NOMO-1 treated with DMSO at 0.1 percent for 48 hours (cell line): ENCODE results near the gene MBOAT2.

Experiments used
- DNase-seq: peaks from one replicate; lab custom pipeline; 2025; ENCODE audit not compliant: unreplicated experiment; lab: John Stamatoyannopoulos, UW

MBOAT2 gene

DNA sequence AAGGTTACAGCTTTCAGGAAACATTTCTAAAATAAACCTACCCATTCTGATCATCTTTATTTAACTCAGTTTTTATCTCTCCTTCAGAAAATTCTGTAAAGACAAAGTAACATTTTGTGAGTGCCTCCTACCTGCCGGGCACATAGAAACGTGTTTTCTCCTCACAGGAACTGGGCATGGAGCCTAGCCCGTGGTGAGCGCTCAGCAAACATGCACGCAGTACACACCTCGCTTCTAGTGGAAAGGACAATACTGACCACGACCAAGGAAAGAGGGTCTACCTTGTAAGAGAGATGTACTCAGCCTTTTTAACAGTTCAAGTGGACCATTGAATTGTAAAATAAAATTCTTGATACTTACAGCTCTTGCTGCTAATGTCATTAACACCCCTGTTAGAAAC lies 141.3 kb downstream of the MBOAT2 start:
- no peak for DNase-seq

DNA sequence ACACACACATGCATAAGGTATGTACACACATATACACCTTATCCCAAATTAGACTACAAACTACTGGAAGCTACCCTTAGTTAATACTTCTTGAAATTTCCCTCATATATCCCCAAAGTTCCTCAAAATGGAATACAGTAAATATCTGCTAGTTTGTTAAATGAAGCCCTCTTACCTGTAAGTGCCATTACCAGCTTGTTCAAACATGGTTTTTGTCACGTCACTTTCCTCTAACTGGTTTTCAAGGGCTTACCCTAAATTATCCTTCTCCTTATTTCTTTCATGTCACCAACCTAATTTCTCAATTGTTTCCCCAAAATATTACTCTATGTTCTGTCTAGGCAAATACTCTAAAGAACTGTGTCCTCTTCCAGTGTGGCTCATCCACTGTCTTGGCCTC lies 141.7 kb downstream of the MBOAT2 start:
- DNase-seq = no peak

DNA sequence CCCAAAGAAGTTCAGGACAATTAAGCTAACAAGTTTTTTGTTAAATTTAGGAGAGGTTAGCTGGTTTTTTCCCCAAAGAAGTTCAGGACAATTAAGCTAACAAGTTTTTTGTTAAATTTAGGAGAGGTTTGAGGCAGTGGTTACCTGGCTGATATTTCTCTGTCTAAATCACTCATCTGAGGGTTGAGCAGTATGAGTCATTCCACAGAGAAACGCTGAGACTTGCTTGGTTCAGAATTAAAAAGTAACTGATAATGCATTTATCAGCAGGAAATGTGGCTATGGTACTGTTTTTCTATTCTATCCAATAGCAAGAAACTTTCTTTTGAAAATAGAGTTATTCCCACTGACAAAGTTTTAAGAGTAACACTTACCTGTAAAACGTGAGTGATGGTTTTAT lies 143.2 kb downstream of the MBOAT2 start:
- DNase-seq = no peak

DNA sequence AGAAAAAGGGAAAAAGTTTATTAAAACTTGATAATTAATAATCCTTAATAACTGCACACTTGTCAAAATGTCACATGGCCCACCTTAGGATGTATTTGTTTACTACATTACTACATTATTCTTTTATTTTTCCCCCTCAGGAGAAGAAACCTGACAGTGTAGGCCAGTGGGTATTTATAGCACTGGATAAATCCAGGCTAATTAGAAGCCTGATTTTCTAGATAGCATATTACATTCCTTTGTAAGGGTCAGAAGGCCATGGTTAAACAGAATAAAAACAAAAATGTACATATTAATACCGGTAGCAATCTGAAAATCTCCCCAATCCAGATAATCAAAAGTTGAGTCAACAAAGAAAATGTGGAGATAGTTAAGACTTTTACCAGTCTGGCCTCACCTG lies 144.6 kb downstream of the MBOAT2 start:
- no peak for DNase-seq

DNA sequence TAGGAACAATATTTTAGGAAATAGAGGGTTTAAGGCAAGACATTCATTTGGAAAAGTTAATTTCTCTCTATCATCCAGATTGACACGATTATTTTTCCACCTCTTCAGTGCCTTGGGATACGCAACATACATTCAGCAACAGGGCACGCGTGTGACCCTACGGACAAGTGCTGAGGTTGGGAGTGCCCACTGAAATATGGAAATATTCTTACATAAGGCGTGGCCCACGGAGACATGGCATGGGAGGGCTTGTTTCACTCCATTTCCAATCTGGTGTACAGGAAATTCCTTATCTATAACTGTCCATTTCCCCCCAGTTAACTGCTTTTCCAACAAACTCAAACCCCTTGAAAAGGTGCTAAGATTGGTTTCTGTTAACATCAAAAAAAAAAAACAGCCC lies 145.2 kb downstream of the MBOAT2 start:
- no peak for DNase-seq

DNA sequence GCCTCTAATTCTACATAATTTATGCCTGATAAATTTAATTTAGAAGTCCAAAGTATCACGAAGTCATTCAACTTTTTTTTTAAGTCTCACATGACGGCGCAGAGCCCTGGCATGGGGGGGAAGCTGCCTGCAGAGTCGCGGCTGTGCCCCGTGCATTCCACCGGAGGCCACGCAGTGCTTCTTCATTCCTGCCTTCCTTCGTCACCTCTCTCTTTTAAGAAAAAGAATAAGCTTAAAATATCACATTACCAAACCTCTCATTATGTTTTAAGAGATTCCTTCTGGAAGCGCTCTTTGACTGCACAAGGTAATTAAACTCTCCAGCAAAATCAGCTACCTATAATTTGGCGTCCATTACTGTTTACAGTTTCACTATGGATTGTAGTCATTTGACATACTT lies 145.8 kb downstream of the MBOAT2 start:
- DNase-seq = no peak

DNA sequence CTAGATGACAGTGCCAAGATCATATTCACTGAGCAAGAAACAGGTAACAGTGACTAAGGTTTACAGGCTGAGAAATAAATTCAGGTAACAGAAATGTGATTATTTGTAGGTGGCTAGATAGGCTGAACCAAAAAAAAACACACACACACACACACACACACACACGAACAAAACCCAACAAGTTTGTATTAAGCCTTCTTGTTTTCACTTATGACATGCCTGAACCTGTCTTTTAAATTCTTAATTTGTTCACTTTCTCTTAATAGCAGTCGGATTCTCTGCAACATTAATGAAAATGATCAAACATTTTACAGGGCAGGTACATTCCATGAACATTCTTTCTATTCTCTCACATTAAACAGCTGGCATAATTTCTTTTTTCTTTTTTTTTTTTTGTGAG lies 147.3 kb downstream of the MBOAT2 start:
- DNase-seq = no peak

DNA sequence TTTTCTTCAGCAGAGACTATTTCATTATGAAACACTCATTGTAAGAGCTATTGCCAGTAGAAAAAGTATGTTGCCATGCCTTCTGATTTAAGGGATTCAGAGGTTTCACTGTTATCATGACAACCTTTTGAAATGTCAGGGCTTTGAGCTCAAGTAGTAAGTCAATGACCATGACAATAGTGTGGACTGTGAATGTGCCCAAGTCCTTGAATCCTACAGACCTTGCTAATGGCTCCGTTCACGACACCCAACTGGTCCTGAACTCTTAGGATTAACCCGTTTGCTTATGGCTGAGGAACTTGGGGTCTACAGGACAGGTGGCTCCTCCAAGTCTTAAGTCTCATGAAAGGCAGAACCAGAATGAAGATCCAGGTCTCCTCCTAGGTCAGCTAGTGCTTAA lies 148.5 kb downstream of the MBOAT2 start:
- DNase-seq = no peak

DNA sequence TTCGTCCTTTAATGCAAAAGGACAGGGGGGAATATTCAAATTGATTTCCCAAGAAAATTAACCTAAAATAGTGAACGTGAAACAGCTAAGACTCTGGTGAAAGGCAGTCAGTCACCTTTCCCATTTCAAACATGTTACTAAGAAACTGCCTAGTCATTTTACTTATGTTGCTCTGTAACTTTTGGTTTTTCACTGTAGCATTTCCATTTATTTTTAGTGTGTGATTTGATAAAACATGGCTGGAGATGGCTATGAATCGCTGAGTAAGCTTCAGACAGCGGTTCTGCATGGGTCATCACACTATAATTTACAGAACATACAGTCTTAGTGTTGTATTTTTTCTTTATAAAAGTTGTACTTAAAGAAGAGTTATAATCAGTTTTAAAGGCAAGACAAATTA lies 150.1 kb downstream of the MBOAT2 start:
- no peak for DNase-seq

DNA sequence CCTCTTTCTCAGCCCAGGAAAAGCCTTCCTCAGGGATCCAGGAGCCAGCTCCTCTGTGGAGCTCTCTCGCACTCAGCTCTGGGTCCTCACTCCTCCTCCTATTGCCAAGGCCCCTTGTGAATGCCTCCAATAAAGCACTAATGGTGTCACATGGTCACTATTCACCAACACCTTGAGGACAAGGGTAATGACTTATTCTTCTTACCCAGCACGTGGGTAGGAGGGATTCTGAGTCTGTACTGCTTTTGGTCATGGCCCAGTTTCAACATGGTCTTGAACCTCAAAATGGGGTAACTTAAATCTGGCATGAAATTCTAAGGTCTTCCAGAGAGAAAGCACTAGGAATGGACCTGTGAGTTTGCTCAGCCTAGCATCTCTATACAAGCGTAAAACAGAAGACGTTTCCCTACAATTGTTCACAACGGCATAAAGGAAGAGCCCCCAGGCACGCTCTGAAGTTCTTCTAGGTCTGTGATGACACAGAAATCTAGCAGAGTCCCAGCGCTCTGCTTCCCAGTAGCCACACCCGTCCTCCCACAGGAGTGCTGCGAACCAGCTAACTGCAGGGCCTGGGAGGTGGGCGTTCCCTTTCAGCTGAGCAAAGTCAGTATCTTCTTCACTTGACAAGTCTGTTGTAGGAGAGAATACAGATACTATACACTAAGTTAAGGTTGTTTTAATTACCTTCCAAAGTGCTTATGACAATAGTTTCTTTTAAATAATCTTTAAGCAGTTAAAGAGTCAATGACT lies 151.5 kb downstream of the MBOAT2 start:
- DNase-seq = no peak

DNA sequence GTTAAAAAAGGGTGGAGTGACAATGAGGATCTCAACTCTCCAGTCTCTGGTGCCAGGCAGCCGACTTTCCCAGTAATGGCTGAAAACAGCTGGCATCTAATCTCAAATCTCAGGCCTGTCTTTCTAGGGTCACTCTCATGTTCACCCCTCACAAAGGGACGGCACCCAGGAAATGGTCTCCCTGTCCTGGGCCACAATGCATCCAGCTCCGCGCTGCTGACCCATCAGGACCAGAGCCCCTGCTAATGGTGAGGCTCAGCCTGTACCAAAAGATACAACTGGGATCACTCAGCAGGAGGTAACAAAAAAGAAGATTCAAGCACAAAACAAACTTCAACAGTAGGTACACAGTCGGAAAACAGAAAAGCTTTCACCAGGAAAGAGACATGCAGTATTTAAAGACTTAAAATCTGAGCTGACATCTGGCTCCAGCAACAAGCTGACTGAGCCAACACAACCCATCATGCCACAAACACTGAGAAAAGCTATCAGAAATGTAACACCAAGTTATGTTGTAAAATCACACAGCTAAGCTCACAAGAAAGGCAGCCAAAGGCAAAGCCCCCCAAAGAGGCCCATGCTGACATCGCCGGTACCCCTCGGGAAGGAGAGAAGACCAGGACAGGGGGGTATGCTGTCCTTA lies 152.5 kb downstream of the MBOAT2 start:
- DNase-seq = no peak

DNA sequence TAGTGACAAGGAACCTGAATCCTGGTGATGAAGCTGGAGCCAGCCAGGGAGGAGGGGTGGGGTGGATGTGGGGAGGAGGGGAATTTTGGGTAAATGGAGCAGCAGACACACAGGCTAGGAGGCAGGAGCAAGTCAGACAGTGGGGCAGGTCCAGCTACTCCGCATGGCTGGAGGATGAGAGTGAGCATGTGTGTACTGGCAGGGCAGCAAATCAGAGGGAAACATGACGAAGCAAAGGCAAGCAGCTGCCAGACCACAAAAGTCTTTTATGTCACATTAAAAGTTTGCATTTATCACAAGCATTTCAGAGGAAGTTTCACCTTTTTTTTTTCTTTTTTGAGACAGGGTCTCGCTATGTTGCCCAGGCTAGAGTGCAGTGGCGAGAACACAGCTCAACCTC lies 154.2 kb downstream of the MBOAT2 start:
- DNase-seq = no peak

DNA sequence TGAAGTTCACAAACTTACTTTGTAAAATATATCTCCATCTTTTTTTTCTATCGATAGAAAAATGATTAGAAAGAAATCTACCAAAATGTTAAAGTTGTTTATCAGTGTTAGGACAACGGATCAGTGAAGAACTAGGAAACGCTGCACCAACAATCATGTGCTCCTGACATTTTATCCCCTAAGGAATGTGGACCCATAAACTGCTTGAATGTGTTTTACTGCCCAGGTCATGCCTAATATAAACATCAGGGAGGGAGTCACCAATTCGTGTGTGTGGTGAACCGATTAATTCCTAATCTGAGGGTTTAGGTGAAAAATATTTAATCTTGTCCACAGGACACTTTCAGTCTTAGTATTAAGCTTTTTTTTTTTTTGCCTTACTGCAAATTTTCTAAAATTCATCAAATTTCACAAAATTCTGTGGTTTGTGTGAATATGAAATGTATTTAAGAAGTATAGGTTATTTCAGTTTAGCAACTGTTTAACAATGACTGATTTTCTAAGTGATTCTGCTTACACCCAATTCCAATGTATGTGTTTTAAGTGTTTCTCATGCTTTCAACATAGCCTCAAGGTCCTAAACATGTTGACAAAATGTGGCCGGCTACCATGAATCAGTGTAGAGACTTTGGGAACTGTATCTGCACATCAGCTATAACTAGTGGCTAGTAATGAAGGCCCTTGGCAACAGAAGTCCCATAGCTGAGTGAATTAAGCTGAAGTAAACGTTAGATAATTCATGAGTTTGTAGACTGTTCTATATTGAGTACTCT lies 155.0 kb downstream of the MBOAT2 start:
- DNase-seq = no peak

DNA sequence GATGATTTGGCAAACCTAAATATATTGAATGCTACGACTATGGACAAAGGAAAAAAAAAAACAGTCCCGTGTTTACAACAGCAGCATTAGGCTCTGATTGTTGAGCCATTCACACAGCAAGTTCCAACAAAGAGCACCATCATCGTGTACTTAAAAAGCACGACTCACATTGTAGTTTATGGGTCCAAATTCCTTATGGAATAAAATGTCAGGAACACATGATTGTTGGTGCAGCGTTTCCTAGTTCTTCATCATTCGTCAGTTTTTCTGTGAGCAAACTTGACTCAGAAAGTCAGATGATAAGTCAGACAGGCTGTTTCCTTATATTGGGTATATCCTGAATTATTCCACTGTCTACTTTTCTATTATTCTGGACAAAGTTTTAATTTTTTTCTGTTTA lies 156.1 kb downstream of the MBOAT2 start:
- no peak for DNase-seq

DNA sequence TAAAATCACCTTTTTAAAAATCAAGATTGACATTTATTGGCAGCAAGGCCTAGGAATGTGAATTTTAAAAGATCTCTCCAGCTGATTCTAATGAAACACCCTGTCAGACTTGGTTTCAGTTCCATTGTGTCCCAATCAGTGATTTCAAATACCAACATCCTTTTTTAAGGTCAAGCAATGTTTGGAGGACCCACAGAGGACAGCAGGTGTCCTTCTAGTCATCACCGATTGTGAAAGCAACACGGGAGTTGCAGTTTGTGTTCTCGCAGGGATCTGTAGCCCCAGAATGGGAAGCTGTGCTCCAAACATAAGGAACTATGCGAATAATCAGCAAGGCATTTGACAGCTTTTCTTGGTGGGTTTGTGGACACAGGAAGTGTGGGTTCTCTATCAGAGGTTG lies 161.6 kb downstream of the MBOAT2 start:
- DNase-seq = peak; percentile 64

DNA sequence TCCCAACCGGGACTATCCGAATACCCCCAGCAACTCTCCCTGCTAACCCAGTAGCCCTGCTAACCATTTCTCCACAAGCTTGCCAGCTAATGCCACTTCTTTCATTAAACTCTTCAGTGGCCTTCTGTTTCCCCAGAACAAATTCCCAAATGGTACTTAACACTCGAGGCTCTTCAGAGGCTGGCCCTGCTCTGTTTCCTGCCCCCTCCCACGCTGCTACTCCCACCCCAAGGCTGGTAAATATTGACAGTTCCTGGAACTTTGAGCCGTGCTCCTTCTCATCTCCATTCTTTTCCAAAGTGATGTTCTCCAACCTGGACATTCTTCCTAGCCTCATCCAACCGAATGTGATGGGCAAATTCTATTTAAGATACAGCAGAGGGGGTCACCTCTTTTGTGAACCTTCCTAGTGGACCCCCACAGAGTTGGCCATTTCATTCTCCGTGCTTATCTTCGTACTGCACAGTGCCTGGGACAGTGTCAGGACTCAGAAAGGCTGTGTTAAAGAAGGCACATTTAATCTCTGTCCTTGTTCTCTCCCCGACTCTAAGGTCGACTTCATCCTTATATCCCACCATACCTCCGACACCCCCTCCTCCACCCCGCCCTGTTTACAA lies 162.9 kb downstream of the MBOAT2 start:
- DNase-seq = no peak

DNA sequence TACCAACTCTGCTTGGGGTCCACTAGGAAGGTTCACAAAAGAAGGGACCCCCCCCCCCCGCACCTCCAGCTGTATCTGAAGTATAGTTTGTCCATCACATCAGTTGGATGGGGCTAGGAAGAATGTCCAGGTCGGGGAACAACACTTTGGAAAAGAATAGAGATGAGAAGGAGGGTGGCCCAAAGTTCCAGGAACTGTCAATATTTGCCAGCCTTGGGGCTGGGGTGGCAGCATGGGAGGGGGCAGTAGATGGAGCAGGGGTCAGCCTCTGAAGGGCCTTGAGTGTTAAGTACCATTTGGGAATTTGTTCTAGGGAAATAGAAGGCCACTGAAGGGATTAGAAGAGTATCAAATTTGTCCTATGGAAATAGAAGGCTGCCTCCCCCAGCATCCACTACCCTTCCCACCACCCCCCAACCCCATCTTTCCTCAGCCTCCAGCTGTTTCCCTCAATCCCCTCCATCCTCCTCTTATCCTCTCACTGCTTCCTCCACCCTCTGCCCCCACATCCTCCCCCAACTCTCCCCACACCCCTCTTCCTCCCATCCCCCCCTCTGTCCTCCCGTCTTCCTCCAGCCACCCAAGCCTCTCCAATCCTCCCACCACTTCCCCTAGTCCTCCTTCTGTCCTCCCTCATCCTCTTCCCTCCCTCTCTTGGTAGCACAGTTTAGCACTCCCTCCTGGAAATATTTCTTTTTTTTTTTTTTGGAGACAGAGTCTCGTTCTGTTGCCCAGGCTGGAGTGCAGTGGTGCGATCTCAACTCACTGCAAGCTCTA lies 164.1 kb downstream of the MBOAT2 start:
- no peak for DNase-seq

DNA sequence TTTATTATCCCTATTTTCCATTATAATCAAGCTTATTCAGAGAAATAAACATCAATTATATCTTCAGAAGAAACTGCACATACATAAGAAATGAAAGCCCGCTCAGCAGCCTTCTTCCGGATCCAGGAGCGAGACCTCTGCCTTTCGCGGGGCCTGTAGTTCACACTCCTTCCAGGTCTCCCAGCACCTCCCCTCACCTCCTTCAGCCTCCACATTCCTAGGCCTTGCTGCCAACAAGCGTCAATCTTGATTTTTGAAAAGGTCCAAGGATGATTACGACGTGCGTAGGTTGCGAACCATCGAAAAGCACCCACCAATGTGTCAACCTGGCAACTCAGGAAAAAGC lies 165.7 kb downstream of the MBOAT2 start:
- DNase-seq = no peak

DNA sequence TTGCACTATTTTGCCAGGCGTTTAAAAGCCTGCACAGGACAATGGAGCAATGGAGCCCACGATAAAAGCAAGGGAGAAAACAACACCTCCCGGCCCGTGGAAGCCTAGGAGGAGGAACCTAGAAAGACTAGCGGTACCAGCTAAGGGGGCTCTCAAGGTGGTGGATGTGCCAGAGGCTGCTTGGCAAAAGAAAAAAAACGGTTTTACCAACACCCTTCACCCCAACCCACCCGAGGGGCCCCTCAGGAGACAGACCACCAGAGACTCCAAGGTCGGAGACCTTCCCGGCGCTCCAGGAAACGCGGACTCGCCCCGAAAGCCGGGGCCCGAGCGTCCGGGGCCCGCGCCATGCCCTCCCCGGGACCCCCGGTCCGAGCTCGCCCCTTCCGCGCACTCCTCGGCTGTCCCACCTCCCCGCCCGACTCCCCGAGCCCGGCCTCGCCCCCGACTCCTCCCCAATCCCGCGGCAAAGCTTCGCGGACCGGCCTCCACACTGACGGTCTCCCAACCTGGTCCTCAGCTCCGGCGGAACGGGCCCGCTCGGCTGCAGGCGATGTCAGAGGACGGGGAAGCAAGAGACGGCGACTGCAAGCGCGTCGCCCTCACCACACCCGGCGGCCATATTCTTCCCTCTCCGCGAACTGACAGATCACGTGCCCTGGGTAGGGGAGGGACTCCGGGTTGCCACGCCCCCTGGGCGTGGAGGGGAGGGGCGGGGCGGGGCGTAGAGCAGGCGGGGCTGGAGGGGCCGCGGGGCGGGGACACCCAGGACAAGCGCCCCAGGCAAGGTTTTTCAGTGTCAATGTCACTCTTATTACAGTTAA lies 166.3 kb downstream of the MBOAT2 start, which contains the start of gene KIDINS220:
TSS of gene KIDINS220 (minus strand) at position 643 of the 824 bp plus-strand sequence. CDS start 10,520 bp downstream, outside the sequence.
- DNase-seq = peak; percentile 69

DNA sequence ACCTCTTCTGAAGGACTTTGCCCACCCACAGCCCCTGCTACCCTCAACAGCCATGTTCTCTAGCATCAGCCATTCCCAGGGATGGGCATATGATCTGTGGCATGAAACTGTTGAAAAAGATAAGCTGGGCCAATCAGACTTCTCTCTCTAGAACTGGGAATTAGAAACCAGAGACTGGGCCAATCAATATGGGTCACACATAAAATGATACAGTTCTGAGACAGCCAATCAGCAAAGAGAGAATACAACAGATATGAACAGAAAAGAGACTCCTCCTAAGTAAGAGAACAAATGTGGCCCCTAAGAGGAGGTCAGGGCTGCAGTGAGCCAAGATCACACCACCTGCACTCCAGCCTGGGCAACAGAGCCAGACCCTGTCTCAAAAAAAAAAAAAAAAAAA lies 168.2 kb downstream of the MBOAT2 start:
- no peak for DNase-seq
